Measurements from ENCODE around the gene LGALS13.
A peak's percentile ranks its signal among the peaks of the same experiment; 100 is the strongest.

The LGALS13 gene

DNA sequence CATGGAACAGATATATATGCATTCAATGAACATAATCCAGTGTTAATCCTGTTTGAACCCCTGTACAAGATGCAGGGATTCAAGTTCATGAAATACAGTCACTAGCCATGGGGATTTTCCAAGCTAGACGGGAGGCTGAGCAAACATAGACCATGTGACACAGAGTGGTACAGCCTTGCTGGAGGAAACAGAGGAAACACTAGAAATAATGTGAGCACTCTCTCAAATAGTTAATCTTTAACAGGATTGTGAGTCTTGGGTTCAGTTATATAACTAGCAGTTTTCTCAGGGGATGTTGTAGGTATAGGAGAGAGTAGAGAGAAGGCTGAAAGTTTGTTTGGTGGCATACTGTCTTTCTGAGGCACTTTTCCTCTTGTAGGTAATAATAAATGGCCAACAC lies 39.4 kb downstream of the LGALS13 start:
- H3K4me3 ChIP-seq (replicated peaks; ENCODE audit: insufficient read depth, low read length) = no peak overlapping the region
- no peak for DNase-seq (ENCODE audit: low read depth in 1 of 2, low spot score in 1 of 2)
- H3K27ac ChIP-seq (replicated peaks) = no peak overlapping the region
- no peaks in the 10 kb centered on the region for H3K27me3 ChIP-seq (ENCODE audit: insufficient read depth, poor library complexity, severe bottlenecking)
- TF ChIP-seq GABPA (IDR thresholded peaks at IDR 0.05; ENCODE audit: low read depth) (no peak), SPI1 (IDR thresholded peaks at IDR 0.05; ENCODE audit: borderline replicate concordance, low read depth) (no peak), POLR2AphosphoS5 (IDR thresholded peaks at IDR 0.05; ENCODE audit: low read depth) (no peak)
- TF ChIP-seq, protein P1, sequence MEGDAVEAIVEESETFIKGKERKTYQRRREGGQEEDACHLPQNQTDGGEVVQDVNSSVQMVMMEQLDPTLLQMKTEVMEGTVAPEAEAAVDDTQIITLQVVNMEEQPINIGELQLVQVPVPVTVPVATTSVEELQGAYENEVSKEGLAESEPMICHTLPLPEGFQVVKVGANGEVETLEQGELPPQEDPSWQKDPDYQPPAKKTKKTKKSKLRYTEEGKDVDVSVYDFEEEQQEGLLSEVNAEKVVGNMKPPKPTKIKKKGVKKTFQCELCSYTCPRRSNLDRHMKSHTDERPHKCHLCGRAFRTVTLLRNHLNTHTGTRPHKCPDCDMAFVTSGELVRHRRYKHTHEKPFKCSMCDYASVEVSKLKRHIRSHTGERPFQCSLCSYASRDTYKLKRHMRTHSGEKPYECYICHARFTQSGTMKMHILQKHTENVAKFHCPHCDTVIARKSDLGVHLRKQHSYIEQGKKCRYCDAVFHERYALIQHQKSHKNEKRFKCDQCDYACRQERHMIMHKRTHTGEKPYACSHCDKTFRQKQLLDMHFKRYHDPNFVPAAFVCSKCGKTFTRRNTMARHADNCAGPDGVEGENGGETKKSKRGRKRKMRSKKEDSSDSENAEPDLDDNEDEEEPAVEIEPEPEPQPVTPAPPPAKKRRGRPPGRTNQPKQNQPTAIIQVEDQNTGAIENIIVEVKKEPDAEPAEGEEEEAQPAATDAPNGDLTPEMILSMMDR (IDR thresholded peaks at IDR 0.05; ENCODE audit: insufficient read depth, low read length) = no peak
- TF ChIP-seq, protein P2, sequence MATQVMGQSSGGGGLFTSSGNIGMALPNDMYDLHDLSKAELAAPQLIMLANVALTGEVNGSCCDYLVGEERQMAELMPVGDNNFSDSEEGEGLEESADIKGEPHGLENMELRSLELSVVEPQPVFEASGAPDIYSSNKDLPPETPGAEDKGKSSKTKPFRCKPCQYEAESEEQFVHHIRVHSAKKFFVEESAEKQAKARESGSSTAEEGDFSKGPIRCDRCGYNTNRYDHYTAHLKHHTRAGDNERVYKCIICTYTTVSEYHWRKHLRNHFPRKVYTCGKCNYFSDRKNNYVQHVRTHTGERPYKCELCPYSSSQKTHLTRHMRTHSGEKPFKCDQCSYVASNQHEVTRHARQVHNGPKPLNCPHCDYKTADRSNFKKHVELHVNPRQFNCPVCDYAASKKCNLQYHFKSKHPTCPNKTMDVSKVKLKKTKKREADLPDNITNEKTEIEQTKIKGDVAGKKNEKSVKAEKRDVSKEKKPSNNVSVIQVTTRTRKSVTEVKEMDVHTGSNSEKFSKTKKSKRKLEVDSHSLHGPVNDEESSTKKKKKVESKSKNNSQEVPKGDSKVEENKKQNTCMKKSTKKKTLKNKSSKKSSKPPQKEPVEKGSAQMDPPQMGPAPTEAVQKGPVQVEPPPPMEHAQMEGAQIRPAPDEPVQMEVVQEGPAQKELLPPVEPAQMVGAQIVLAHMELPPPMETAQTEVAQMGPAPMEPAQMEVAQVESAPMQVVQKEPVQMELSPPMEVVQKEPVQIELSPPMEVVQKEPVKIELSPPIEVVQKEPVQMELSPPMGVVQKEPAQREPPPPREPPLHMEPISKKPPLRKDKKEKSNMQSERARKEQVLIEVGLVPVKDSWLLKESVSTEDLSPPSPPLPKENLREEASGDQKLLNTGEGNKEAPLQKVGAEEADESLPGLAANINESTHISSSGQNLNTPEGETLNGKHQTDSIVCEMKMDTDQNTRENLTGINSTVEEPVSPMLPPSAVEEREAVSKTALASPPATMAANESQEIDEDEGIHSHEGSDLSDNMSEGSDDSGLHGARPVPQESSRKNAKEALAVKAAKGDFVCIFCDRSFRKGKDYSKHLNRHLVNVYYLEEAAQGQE (IDR thresholded peaks at IDR 0.05; ENCODE audit: insufficient replicate concordance, low read depth) = no peak

DNA sequence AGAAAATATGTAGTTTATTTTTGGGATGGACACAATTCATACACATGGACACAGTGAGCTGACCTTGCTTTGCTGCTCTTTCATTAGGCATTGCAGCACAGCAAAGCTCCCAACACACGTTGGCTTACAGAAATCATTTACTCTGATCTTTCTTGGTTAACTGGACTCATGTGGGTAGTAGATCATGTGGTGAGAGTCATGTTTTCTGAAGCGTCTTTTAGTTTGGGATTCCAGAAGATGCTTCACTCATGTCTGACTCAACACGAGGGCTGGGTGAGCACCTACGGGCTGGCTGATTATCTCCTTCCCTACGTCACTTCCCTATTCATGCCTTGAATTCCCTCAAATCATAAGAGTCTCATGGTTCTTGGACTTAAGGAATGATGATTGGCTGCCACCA lies 41.3 kb downstream of the LGALS13 start:
- TF ChIP-seq GABPA (IDR thresholded peaks at IDR 0.05; ENCODE audit: low read depth) = no peak
- TF ChIP-seq, protein P2 (IDR thresholded peaks at IDR 0.05; ENCODE audit: insufficient replicate concordance, low read depth) = no peak
- no peak for TF ChIP-seq POLR2AphosphoS5 (IDR thresholded peaks at IDR 0.05; ENCODE audit: low read depth)
- TF ChIP-seq SPI1 (IDR thresholded peaks at IDR 0.05; ENCODE audit: borderline replicate concordance, low read depth) = no peak
- TF ChIP-seq, protein P1 (IDR thresholded peaks at IDR 0.05; ENCODE audit: insufficient read depth, low read length) = no peak
- no peak overlapping the region for H3K27ac ChIP-seq (replicated peaks)
- DNase-seq (ENCODE audit: low read depth in 1 of 2, low spot score in 1 of 2) = no peak

DNA sequence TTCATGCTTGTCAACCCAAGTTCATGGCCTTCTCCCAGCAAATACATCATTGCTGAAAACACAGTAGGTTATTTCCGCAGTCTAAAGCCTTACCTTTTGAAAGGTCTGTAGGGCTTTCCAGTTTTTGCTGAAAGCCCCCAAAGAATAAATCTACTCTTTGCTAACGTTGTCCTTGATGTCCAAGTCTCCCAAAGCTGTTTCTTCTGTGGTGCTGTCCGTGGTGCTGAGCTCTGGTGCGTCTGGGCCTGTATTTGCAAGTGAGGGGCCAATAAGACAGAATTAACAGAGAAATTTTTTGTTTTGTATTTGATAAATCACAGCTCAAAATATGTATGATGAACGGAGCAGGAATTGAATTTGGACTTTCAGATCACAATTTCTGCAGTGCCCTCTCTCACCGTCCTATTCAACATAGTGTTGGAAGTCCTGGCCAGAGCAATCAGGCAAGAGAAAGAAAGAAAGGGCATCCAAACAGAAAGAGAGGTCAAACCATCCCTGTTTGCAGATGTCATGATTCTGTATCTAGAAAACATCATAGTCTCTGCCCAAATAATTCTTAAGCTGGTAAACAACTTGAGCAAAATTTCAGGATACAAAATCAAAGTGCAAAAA lies 43.6 kb downstream of the LGALS13 start:
- peak in 1 of 2 experiments; percentile 1 for DNase-seq (ENCODE audit: low read depth in 1 of 2, low spot score in 1 of 2)
- Histone ChIP-seq H3K27ac (replicated peaks) (no peak overlapping the region), H3K4me3 (replicated peaks; ENCODE audit: insufficient read depth, low read length) (no peak overlapping the region), H3K27me3 (ENCODE audit: insufficient read depth, poor library complexity, severe bottlenecking) (no peaks in the 10 kb centered on the region)
- TF ChIP-seq, protein P2 (IDR thresholded peaks at IDR 0.05; ENCODE audit: insufficient replicate concordance, low read depth) = peak; percentile 98
- TF ChIP-seq GABPA (IDR thresholded peaks at IDR 0.05; ENCODE audit: low read depth) = no peak

More for the DNA sequence above, 41.3 kb downstream of the LGALS13 start:
- Histone ChIP-seq H3K27me3 (ENCODE audit: insufficient read depth, poor library complexity, severe bottlenecking) (no peaks in the 10 kb centered on the region), H3K4me3 (replicated peaks; ENCODE audit: insufficient read depth, low read length) (no peak overlapping the region)
